ENCODE measurements around the gene BRD9. TPM values are rescaled to one million over a fixed set of nuclear protein-coding genes. Genes with fewer than 3 reads are reported as not detected.

The BRD9 gene
- total and polyA plus RNA-seq, 2 of the 4 experiments (the other 2 are of a cell fraction): 22.0 to 43.4 TPM

DNA sequence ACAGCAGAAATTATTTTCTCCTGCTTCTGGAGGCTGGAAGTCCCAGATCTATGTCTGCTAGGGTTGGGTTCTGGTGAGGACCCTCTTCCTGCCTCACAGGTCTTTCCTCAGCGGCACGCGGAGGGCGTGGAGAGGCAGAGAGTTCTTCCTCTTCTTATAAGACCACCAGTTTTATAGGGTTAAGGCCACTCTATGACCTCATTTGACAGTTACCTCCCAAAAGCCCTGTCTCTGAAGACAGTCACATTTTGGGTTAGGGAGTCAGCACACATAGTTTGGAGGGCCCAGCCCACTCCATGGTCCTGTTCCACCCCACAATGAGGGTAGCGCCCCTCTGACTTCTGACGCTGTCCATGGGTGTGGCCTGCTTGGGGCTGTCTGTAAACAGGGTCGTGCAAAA lies 46.8 kb upstream of the BRD9 start:
- no peaks in the 10 kb centered on the region for H4K20me1 ChIP-seq (ENCODE audit: insufficient read depth, low read length)
- no peaks in the 10 kb centered on the region for H3K9me1 ChIP-seq (ENCODE audit: insufficient read depth, low read length)
- no peak overlapping the region for H3K14ac ChIP-seq (replicated peaks; ENCODE audit: low read depth, low read length)
- no peak overlapping the region for H3K56ac ChIP-seq (ENCODE audit: extremely low read depth, insufficient read depth, low read length)
- intact Hi-C loops (cut with micrococcal nuclease): no loop called here
- no peak overlapping the region for H3K27ac ChIP-seq (ENCODE audit: insufficient read depth, low read length)
- ChIA-PET CTCF (no interaction called here), POLR2A (ENCODE audit: unreplicated experiment) (no interaction called here)
- no peaks in the 10 kb centered on the region for H3K9me3 ChIP-seq (ENCODE audit: control insufficient read depth, insufficient read depth, low read length)
- H2BK120ac ChIP-seq (ENCODE audit: low read depth, low read length): no peak overlapping the region
- H3K27me3 ChIP-seq (ENCODE audit: control insufficient read depth, insufficient read depth, low read length): peaks cover 51% of the 10 kb centered on the region
- no peak overlapping the region for H3K23ac ChIP-seq (ENCODE audit: low read depth, low read length)
- no peak overlapping the region for H4K8ac ChIP-seq (ENCODE audit: low read depth in 2 of 2, low read length in 2 of 2)
- no peak overlapping the region for H3K4me2 ChIP-seq (ENCODE audit: low read depth, low read length)
- peaks cover 2% of the 10 kb centered on the region; the same call in 1 of the 2 replicates for H3K4me1 ChIP-seq (ENCODE audit: control insufficient read depth, insufficient read depth, low read length)
- no peak overlapping the region for H3K4me3 ChIP-seq (ENCODE audit: insufficient read depth, low read depth, low read length)
- H4K91ac ChIP-seq (ENCODE audit: insufficient read depth, low read depth, low read length): no peak overlapping the region
- H3K79me1 ChIP-seq (ENCODE audit: low read depth in 1 of 2, low read length in 2 of 2): no peaks in the 10 kb centered on the region
- H3K9ac ChIP-seq (ENCODE audit: low read depth, low read length): no peak overlapping the region
- H4K5ac ChIP-seq (ENCODE audit: low read depth, low read length): no peak overlapping the region
- no peak overlapping the region for H2AK9ac ChIP-seq (replicated peaks; ENCODE audit: low read depth, low read length, poor library complexity)
- no peak overlapping the region for H2BK20ac ChIP-seq (ENCODE audit: low read depth, low read length)
- in situ Hi-C loops (cut with MboI; ENCODE audit: low sequenced_read_pairs): loop anchor here (10.0 kb wide), 3 partner anchors 195 to 705 kb away; no protein-coding TSS in a partner anchor
- BruUV-seq (replicated peaks): no TSS peak
- dilution Hi-C loops (cut with HindIII; ENCODE audit: low sequenced_read_pairs, unreplicated experiment): no loop called here
- DNase-seq (no peak), ATAC-seq (ENCODE audit: low read depth) (no peak)
- H3K18ac ChIP-seq (ENCODE audit: low read depth, low read length): no peak overlapping the region
- H3K4ac ChIP-seq (ENCODE audit: low read depth, low read length): no peak overlapping the region
- no CpG with 5 or more reads among the region's 7 CpGs for WGBS, 2 experiments (ENCODE audit: extremely low coverage in 2 of 2, insufficient read length in 1 of 2)
- H2BK15ac ChIP-seq (ENCODE audit: low read depth, low read length): no peak overlapping the region
- no peaks in the 10 kb centered on the region for H3K36me3 ChIP-seq (ENCODE audit: control insufficient read depth, insufficient read depth, low read length)
- no peak overlapping the region for H2AK5ac ChIP-seq (ENCODE audit: low read depth, low read length)
- no peak overlapping the region for H2AFZ ChIP-seq (replicated peaks; ENCODE audit: low read length, poor library complexity)
- no peak for TF ChIP-seq RFX5 (IDR thresholded peaks at IDR 0.05; ENCODE audit: low read depth, low read length)
- TF ChIP-seq RAD21 (IDR thresholded peaks at IDR 0.05; ENCODE audit: low read length): no peak
- no peak for TF ChIP-seq USF2 (IDR thresholded peaks at IDR 0.05; ENCODE audit: low read depth, low read length)
- TF ChIP-seq, protein P1, sequence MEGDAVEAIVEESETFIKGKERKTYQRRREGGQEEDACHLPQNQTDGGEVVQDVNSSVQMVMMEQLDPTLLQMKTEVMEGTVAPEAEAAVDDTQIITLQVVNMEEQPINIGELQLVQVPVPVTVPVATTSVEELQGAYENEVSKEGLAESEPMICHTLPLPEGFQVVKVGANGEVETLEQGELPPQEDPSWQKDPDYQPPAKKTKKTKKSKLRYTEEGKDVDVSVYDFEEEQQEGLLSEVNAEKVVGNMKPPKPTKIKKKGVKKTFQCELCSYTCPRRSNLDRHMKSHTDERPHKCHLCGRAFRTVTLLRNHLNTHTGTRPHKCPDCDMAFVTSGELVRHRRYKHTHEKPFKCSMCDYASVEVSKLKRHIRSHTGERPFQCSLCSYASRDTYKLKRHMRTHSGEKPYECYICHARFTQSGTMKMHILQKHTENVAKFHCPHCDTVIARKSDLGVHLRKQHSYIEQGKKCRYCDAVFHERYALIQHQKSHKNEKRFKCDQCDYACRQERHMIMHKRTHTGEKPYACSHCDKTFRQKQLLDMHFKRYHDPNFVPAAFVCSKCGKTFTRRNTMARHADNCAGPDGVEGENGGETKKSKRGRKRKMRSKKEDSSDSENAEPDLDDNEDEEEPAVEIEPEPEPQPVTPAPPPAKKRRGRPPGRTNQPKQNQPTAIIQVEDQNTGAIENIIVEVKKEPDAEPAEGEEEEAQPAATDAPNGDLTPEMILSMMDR (conservative IDR thresholded peaks at IDR 0.05; ENCODE audit: low read depth, low read length): no peak
- no peak for TF ChIP-seq RCOR1 (IDR thresholded peaks at IDR 0.05; ENCODE audit: insufficient replicate concordance, low read length)
- no peak for TF ChIP-seq MAFK (IDR thresholded peaks at IDR 0.05; ENCODE audit: low read depth, low read length)
- TF ChIP-seq ELK1 (IDR thresholded peaks at IDR 0.05; ENCODE audit: borderline replicate concordance, low read depth, low read length): no peak
- no peak overlapping the region for H2BK5ac ChIP-seq (ENCODE audit: low read depth, low read length, poor library complexity, severe bottlenecking)

All from IMR-90 (cell line).